Measurements from ENCODE around the gene THRA.

The THRA gene

DNA sequence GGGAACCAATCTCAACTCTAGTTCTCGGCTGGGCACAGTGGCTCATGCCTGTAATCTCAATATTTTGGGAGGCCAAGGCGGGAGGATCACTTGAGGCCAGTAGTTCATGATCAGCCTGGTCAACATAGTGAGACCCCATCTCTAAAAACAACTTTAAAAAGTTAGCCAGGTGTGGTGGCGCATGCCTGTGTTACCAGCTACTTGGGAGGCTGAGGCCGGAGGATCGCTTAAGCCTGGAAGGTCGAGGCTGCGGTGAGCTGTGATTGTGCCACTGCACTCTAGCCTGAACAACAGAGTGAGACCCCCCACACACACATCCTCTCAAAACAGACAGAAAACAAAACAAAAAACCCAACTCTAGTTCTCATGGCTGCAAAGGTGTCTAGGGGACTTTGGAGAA, 4.9 kb downstream of the THRA start:
- no peak for DNase-seq

DNA sequence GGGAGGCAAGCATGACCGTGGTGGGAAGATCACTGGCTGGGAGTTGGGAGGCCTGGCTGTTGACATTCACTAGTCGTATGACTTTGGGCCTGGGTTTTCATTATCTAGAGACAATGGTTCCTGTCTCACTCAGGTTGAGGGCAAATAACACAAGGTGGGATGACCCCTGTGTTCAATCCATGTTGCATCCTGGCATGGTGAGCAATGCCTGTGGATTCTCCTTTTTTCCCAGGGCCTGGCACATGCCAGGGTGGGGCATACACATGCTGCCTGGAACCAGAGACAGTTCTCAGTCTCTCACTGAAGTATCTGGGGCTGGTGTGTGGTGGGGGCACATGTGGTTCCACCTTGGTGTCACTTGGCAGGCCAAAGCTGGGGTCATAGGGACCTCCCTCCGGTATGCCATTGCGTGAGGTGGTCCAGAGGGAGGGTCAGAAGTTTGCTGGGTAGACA, 5.4 kb downstream of the THRA start:
- no peak for DNase-seq

DNA sequence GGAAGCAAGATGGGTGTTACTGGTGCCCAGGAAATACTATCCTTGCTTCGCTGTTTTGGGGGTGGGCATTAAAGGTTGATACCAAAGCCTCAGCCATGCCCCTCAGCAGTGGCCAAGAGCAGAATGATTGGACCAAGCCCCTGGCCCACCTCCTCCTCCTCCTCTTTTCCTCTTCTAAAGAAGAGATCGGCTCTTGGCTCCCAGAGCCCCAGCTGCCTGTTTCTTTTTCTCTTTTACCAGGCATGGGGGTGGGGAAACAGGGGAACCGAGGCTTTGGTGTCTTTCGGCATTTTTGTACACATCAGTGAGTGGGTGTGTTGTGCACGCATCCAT, 5.8 kb downstream of the THRA start:
- DNase-seq, result no peak

DNA sequence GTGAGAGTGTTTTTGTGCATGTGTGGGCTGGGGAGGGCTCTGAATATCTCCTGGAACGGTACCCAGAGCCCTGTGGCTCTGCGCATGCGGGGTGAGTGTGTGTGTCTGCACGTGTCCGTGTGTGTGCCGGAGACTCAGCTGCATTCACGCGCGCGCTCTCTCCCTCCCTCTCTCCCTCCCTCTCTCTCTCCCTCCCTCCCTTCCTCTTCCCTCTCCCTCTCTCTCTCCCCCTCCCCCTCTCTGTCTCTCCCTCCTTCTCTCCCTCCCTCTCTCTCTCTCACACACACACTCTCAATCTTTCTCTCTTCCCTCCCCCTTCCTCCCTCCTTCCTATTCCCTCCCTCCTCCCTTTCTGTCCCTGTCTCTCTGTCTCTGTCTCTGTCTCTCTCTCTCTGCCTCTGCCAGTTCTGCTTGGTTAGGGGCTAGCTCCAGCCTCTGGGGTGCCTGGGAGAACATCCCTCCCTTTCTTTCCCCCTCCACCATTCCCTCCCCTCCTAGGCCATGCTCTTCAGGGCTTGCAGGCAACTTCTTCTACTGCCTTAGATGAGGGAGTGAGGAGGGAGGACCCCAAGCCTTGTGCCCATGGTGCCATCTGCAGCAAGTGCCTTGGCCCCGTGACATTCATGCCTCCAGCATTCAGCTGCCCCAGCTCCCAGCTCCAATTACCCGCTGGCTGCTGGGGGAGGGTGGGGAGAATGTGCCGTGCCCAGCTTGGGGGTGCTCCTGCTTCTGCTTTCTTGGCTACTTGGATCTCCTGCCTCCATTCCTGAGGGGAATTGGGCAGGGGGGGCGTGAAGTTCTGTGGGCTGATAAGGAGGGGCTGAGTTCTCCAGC, 6.4 kb downstream of the THRA start:
- peak; percentile 86 for DNase-seq

DNA sequence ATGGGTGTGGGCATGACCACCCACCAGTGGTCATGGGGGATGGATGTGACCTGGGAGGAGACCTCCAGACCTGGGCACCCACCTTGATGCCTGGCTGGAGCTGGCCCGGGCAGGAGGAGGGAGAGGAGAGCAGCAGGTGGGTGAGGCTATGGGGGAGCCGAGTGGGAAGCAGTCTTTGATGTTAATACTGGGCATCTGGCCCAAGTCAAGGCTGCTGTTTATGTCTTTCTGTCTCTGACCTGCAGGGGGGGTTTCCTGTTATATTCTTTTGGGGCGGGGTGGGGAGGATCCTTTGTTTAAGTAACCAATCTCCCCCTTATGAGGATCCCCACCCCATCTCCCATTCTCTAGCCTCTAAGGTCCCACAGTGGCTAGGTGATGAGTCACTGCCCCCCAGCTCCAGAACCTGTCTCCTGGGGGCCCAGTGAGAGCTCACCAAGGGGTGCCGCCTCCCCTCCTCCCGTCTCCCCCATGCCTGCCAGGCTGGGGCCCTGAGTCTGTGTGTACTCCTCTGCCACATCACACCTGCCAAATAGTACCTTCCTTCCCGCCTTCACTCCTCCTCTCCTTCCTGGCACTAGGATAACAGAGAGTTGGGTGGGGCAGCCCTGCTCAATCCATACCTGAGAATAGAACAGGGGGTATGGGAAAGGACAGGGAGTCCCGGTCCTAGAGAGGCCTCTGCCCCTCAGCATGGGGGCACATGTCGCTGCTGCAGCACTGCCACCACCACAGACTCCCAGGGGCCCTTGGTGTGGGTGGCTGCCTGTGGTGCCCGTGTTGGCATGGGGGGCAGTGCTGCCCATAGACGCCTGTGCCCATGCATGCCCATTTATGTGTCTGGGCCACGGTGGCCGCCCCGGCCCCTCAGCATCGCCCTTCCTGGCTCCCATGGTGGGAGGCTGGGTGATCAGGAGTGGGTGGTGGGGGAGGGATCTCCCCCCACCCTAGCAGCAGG, 7.3 kb downstream of the THRA start:
- DNase-seq, result no peak

DNA sequence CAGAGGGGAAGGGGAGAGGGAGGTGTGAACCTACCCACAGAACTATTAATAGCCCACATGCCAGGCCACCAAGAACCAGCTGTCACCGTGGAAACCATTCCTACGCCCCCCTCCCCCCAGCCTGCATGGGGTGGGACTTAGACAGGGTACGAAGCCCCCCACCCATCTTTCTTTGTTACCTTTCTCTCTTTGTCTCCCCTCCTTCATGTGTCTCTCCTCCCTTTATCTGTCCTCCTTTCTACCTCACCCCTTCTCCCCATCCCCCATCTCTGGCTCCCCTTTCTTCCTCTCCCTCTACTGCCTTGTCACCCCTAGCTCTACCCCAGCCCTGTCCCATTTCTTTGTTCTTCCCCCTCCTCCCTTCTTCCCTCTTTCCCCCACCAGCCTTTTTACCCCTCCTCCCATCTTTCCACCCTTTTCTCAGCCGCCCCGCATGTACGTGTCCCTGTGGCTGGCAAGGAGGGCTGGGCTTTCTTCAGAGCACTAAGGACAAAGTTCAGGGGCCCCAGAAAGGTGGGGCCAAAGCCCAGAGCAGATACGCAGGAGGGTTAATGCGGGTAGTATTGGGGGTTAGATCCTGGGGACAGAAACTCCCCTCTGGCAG, 8.0 kb downstream of the THRA start:
- no peak for DNase-seq

DNA sequence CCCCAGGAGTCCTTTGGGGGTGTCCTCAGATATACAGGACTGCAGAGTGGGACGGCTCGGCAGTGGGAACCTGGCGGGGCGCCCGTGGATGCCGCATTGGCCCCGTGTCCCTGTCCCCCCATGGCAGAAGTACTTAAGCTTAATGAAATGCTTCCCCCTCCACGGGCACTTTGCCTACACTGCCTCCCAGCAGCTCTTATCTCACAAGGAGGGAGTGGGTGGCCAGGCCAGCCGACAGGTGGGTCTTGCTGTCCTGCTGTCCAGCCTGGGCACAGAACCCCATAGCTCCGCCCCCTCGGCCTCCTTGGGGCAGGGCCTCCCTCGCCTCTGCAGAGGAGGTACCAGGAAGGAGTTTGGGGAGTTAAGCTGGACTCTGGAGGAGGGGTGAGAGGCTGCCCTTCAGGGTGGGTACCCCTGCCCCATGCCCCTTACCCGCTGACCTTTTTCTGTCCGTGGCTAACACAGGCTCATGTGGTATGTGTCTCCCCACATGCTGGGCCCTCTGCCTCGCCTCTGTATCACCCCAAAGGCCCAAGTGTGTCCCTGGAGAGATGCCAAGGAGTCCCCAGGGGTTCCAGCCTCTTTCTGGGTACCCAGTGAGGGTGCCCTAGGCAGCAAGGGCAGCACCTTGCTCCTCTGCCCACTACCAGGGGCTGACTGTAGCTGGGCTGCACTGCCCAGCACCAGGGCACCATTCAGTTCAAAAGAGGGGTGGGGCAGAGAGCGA, 8.7 kb downstream of the THRA start:
- no peak for DNase-seq

DNA sequence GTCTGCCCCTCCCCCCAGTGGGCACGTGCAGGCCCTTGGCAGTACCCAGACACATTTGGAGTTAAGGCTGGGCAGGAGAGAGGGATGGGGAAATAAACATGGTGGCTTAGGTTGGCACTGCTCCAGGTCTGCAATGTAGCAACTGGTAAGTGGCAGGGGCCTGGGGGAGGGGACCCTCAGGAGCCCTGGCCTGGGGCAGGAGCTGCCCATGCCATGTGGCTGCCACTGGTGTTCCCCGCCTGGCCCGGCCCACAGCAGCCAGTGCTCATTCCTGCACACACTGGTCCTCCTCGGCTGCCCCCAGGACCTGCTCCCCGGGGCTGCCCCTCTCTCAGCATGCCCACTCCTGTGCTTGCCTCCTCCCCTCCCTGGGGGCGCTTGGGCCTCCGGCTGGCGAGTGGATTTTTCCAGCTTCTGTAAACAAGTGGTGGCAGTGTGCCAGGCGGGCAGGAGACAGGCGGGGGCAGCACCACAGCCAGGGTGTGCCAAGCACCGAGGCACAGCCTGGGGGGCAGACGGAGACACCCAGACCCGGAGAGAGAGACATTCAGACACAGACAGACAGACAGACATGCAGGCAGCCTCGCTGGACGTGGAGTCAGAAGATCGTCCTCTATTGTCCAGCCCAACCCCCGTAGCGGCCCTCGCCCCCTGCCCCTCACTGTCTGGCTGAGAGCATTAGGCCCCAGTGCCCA, 9.4 kb downstream of the THRA start:
- no peak for DNase-seq

DNA sequence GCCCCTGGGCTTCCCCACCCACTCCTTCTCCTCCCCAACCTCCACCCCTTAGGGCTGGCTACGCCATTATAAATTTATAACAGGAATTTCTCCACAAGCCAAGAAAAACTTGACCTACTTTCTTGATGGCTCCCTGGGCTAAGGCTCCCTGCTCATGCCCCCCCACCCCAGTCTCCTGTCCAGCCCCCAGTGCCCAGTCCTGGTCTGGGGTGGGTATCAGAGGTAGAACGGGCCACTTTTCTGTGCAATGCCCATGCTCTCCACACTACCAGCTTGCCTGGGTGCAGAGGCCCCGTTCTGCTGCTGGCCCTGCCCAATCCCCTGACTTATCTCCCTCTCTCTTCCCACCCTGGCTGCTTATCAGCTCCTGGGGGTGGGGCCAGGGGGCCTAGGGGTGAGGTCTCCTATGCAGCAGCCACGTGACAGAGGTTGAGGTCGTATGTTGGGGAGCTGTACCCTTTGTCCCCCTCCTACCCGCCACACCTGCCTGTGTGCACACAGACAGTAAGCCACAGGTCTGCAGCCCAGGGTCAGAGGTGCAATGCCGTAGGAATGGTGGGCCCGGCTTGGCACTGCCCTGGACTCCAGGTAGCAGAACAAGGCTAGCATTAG, 10.1 kb downstream of the THRA start:
- DNase-seq, result no peak

DNA sequence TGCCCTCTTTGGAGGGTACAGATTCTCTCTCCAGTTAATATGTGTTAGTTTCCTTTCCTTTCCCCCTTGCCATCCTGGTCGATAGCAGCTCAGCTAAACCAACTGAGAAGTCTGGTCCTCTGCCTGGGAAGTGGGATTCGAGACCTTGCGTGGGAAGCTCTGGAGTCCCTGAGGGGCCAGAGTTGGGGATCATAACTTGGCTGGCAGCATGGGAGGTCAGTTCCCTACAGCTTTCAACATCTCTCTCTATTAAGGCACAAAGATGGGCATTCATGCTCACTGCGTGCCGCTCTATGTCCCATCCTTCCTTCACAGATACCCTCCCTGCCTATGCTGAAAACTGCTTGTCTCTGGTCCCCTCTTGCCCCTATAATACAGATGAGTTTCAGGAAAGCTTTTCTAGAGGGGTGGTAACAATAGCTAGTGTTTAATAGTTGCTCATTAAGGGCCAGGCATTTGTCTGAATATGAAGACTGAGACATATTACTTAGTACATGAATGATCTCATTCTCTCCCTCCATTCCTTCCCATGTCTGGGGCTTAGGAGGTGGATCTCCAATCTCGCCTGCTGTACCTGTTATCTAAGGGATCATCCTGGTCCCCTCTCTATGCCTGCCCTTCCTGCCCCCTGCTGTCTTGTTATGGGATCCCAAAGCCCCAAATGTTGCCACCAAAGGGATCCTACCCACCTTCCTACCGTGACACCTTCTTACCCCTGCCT, 10.8 kb downstream of the THRA start:
- DNase-seq, result no peak

DNA sequence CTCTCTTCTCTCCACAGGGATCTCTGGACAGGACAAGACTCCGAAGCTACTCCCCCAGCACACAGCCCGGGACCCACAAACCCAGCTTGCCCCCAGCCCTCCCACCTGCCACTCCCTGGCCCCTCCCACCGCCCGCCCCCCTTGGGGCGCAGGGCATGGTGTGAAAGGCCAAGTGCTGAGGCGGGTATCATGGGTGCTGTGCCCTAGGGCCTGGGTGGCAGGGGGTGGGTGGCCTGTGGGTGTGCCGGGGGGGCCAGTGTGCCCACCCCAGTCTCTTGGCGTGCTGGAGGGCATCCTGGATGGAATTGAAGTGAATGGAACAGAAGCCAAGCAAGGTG, 11.4 kb downstream of the THRA start:
- no peak for DNase-seq

DNA sequence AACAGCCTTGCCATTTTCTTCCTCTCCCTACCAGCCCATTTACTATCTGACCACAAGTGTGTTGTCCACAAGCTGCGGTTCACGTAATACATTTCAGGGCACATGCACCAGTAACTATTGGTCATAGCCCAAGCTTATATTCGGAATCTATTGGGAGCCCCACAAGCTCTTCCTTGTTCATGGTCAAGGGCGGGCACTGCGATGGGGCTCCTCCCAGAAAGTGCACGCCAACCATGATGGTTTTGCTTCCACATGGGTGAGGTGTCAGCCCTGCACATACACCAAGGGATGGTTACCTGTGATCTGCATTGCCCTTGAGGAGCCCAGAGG, 12.1 kb downstream of the THRA start:
- no peak for DNase-seq

DNA sequence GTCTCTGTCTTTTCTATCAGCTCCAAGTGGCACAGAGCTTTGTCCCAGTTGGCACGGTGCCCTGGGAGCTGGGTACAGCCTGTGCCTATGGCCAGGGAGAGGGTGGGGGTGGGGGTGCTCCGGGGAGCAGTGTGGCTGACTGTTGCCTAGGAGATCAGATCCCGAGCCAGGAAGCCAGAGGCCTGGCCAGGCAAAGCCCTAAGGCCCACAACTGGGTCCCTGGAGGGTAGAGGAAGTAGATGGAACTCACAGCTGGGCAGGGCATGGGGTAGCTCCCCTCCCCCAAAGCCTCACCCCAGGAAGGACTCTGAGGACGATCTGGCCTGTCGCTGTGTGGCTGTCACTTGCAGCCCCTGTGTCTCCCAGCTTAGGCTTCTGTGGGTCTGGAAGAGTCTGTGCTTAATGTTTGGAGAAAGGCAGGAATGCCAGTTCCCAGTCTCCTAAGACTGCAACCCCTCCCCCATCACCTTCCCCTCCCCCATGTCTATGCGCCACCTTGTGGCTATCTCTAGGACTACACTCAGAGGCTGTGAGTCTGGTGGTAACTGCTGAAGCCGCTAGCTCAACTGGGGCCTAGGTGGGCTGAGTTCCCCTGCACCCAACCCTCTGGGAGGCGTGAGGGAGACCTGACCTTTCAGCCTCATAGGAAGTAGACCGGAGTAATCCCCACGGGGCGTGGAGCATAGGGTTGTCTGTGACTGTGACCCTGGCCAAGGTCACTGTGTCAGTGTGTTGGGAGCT, 12.6 kb downstream of the THRA start:
- peak; percentile 52 for DNase-seq

DNA sequence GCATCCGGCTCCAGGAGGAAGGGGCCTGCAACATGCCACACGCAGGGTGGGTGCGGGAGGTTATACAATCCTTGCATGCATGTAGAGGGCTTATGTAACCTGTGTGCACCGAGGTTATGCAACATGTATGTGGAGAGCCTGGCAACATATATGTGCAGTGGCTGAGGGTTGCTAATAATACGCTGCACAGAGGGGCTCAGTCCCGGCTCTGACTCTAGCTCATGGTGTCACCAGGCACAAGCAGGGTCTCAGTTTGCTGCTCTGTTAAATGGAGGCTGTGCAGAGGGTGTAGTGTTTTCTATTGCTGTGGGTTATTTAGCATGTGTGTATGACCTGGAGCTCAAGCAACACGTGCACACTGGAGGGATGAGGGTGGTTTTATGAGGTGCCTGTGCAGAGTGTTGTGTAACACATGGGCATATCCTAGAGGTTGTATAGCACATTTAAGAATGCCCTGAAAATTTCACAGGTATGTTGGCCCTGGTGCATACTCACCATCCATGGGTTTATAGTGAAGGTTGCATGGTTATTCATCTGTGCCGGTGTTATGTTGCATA, 13.3 kb downstream of the THRA start:
- DNase-seq, result no peak

DNA sequence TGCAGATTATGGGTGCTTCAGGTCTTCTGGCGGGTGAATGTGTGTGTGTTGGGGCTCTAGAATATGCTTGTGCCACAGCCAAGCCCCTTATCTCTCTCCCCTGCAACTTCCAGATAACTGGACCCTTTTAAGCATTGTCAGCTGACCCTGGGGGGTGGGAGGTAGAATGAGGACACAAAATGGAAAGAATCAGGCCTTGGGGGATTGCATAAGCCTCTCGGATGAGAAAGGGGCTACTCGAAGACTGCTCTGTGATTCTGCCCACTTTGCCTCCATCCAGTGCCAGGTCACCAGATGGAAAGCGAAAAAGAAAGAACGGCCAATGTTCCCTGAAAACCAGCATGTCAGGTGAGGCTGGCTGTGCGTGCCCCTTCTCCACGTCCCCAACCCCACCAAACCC, 13.8 kb downstream of the THRA start:
- no peak for DNase-seq

DNA sequence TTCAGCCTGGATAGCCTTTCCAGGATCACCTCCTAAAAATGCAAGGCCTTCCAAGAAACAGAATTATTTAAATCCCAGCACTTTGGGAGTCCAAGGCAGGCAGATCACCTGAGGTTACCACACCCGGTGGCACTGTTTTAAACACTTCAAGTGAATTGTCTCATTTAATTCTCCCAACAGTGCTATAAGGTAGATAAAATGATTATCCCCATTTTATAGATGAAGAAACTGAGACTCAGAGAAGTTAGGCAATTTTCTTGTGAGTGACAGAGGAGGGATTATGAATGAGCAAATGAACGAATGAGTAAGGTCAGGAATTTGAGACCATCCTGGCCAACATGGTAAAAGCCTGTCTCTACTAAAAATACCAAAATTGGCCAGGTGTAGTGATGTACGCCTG, 16.8 kb downstream of the THRA start:
- DNase-seq, result no peak

DNA sequence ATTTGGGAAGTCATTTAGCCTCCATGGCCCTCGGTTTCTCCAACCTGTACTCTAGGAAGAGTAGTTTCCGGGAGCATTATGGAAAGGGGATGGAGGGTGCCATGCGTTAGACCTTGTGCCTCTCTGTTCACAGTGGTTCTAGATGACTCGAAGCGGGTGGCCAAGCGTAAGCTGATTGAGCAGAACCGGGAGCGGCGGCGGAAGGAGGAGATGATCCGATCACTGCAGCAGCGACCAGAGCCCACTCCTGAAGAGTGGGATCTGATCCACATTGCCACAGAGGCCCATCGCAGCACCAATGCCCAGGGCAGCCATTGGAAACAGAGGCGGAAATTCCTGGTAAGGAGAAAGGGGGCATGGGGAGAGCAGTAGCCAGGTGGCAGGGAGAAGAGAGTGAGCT, 21.7 kb downstream of the THRA start:
- no peak for DNase-seq

DNA sequence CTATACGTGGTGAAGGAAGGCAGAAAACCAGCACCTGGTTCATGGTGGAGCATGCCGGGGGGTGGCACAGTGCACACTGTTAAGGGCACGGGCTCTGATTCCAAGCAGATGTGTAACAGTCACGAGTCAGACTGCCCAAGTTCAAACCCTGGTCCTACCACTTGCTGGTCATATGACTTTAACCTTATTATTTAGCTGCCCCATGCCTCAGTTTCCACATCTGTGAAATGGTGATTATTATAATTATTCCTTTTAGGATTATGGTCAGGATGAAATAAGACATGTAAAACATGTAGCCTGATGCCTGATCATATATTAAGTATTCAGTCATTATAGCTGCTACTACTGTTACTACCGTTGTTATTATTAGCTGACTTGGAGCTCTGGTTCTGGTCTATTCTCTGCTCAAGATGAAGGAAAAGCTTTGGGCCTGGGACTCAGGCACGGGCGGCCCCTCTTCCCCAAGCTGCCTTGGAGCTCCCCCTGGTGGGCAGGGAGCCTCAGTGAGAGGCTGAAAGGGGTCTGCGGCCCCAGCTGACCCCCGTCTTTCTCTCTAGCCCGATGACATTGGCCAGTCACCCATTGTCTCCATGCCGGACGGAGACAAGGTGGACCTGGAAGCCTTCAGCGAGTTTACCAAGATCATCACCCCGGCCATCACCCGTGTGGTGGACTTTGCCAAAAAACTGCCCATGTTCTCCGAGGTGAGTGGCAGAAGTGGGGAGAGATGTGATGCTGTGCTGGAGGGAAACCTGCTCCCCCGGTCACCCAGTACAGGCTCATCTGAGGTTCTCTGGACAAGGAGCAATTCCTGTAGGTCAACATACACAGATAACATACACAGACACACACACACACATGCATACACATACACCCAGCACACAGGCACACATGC, 23.6 kb downstream of the THRA start:
- peak; percentile 49 for DNase-seq

DNA sequence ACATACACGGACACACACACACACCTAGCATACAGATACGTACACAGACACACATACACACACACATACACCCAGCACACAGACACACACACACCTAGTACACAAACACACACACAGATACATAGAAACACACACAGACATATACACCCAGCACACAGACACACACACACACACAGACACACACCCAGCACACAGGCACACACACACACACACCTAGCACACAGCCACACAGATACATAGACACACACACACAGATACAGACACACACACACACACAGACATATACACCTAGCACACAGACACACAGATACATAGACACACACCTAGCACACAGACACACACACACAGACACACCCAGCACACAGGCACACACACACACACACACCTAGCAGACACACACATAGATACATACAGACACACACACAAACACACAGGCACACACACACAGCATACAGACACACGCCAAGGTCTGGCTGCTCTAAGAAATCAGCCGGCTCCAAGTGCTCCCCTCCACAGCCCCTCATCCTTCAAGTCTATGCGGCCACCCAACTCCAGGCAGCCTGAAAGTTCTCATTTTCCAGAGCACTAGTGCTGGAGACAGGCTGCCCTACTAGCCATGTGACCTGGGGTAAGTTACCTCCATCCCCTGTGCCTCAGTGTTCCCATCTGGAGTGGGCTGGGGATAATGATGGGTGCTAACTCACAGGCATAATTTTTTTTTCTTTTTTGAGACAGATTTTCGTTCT, 24.5 kb downstream of the THRA start:
- no peak for DNase-seq
